Prostate gland (tissue), 2 donors: Measurements from ENCODE around the gene NRK.

Experiments used
- POLR2A ChIP-seq: fragments of 450-650 bp; IDR thresholded peaks from one replicate; pipeline ENCODE4 v1.6.1; 2016; ENCODE audit warnings: antibody characterized with exemption, mild to moderate bottlenecking
- POLR2AphosphoS5 ChIP-seq: sonication (generic); formaldehyde crosslinking; IDR thresholded peaks from one replicate; pipeline ENCODE4 v1.6.1; 2017; ENCODE audit warnings: antibody characterized with exemption
- TF ChIP-seq, protein P1 (sequence below), 4 experiments: fragments of 200-600 bp in 2 of 4; fragments of 450-650 bp in 2 of 4; sonication (generic) in 2 of 4; IDR thresholded peaks; 1 replicate in 3 of 4; 2 replicates in 1 of 4; pipeline ENCODE4 v1.5.1; 2016 to 2019; ENCODE audit warnings: antibody characterized with exemption in 4 of 4, mild to moderate bottlenecking in 2 of 4, moderate library complexity in 2 of 4

- TF ChIP-seq, protein P1, sequence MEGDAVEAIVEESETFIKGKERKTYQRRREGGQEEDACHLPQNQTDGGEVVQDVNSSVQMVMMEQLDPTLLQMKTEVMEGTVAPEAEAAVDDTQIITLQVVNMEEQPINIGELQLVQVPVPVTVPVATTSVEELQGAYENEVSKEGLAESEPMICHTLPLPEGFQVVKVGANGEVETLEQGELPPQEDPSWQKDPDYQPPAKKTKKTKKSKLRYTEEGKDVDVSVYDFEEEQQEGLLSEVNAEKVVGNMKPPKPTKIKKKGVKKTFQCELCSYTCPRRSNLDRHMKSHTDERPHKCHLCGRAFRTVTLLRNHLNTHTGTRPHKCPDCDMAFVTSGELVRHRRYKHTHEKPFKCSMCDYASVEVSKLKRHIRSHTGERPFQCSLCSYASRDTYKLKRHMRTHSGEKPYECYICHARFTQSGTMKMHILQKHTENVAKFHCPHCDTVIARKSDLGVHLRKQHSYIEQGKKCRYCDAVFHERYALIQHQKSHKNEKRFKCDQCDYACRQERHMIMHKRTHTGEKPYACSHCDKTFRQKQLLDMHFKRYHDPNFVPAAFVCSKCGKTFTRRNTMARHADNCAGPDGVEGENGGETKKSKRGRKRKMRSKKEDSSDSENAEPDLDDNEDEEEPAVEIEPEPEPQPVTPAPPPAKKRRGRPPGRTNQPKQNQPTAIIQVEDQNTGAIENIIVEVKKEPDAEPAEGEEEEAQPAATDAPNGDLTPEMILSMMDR (IDR thresholded peaks at IDR 0.05), result no peak
- TF ChIP-seq POLR2A (no peak), POLR2AphosphoS5 (no peak)
These were observed 48.5 kb upstream of the NRK start for GRCh38 chrX:105773801-105774200.
